Suprapubic skin (tissue), 4 donors: ENCODE data around the gene KCND3. TPM values are rescaled to one million over a fixed set of nuclear protein-coding genes. Genes with fewer than 3 reads are reported as not detected.

Source experiments
- DNase-seq, 2 donors: peaks; one replicate each; pipeline ENCODE4 v3.0.0-alpha.2; 2019; ENCODE audit warnings: low spot score in 2 of 2
- H3K27ac ChIP-seq: fragments of 200-600 bp; sonication (generic); one replicate; pipeline ENCODE4 v1.5.1; 2019
- H3K27me3 ChIP-seq: fragments of 200-600 bp; sonication (generic); one replicate; pipeline ENCODE4 v1.5.1; 2019
- H3K36me3 ChIP-seq: fragments of 200-600 bp; sonication (generic); one replicate; pipeline ENCODE4 v1.5.1; 2019
- H3K4me1 ChIP-seq: fragments of 200-600 bp; sonication (generic); one replicate; pipeline ENCODE4 v1.5.1; 2019
- H3K4me3 ChIP-seq: fragments of 200-600 bp; sonication (generic); one replicate; pipeline ENCODE4 v1.5.1; 2019; ENCODE audit warnings: mild to moderate bottlenecking
- H3K9me3 ChIP-seq: fragments of 200-600 bp; sonication (generic); one replicate; pipeline ENCODE4 v1.5.1; 2019
- CTCF ChIP-seq, 2 donors: fragments of 200-600 bp in 1 of 2; fragments of 450-650 bp in 1 of 2; sonication (generic) in 1 of 2; IDR thresholded peaks; one replicate each; pipeline ENCODE4 v1.5.1; 2016 to 2019; ENCODE audit warnings: antibody characterized with exemption in 2 of 2, mild to moderate bottlenecking in 1 of 2, moderate library complexity in 1 of 2
- EP300 ChIP-seq: sonication (generic); formaldehyde crosslinking; IDR thresholded peaks from one replicate; pipeline ENCODE4 v1.6.1; 2017; ENCODE audit warnings: antibody characterized with exemption
- POLR2A ChIP-seq, 2 donors: fragments of 450-650 bp; IDR thresholded peaks; one replicate each; pipeline ENCODE4 v1.6.1; 2017; ENCODE audit warnings: antibody characterized with exemption in 2 of 2, mild to moderate bottlenecking in 2 of 2, moderate library complexity in 2 of 2
- POLR2AphosphoS5 ChIP-seq, 3 donors: sonication (generic); formaldehyde crosslinking; IDR thresholded peaks; one replicate each; pipeline ENCODE4 v1.6.1; 2017; ENCODE audit warnings: antibody characterized with exemption in 3 of 3
- WGBS: methylation state at CpG from one replicate; pipeline ENCODE4 v1.1.5; 2018; 5-methylcytosine and 5-hydroxymethylcytosine counted together
- total RNA-seq, 4 donors: library from RNA; depleted of rRNA; stranded (reverse); fragments of >200 nt; gene quantifications; one replicate each; pipeline ENCODE4 v1.1.0, GENCODE V29; 2016

KCND3 gene
- total RNA-seq, 4 donors from 2014 or later, result 6.8 to 11.4 (median 10.2) TPM

DNA sequence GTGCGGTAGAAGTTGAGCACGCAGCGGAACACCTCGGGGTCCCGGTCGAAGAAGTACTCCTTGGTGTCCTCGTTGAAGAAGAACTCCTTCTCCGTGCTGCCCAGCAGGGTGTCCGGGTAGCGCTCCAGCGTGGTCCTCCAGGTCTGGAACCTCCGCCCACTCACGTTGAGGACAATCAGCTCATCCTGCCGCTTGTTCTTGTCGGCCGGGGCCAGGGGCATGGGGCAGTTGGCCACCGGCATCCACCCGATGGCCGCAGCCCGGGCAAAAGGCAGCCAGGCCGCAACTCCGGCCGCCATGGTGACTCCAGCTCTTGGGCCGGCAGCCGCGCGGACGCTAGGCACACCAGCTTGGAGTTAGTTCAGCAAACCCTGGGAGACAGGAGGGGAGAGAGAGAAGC is 7.0 kb downstream of the KCND3 start:
- TF ChIP-seq CTCF (IDR thresholded peaks at IDR 0.05) (no peak), EP300 (no peak), POLR2A (IDR thresholded peaks at IDR 0.05) (no peak), POLR2AphosphoS5 (IDR thresholded peaks at IDR 0.05) (no peak)
- DNase-seq, result no peak
- 94% methylated on average over 10 of the region's 28 CpGs for WGBS
- Histone ChIP-seq H3K4me1 (no peaks in the 10 kb centered on the region), H3K4me3 (no peak overlapping the region), H3K27me3 (no peaks in the 10 kb centered on the region), H3K36me3 (peaks cover 10% of the 10 kb centered on the region), H3K9me3 (no peaks in the 10 kb centered on the region), H3K27ac (no peak overlapping the region)

GRCh38 chr1:111981871-111982270 is 7.6 kb downstream of the KCND3 start:
- Histone ChIP-seq H3K9me3 (no peaks in the 10 kb centered on the region), H3K36me3 (peaks cover 10% of the 10 kb centered on the region), H3K27ac (no peak overlapping the region), H3K4me1 (no peaks in the 10 kb centered on the region), H3K4me3 (no peak overlapping the region), H3K27me3 (no peaks in the 10 kb centered on the region)
- 96% methylated on average over 35 of the region's 37 CpGs for WGBS
- no peak for DNase-seq
- TF ChIP-seq EP300 (no peak), POLR2A (IDR thresholded peaks at IDR 0.05) (no peak), CTCF (IDR thresholded peaks at IDR 0.05) (no peak), POLR2AphosphoS5 (IDR thresholded peaks at IDR 0.05) (no peak)

DNA sequence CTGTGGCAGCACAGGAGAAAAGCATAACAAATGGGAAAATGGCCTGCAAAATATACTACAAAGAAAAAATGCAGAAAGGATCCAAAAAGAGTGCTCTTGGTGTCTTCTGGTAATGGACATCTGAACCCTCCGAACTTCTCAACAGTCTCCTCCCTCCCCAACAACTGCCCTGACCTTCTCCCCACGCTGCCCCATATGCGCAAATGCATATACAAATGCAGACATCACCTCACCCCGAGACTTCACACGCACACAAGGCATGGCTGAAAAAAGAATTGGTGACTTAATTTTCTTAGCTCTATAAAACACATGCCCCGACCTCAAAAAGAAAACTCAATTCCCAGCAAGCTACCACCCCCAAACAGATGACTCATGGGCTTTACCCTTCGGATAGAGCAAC is 8.4 kb downstream of the KCND3 start:
- TF ChIP-seq CTCF (IDR thresholded peaks at IDR 0.05), result no peak
- no peak for TF ChIP-seq POLR2A (IDR thresholded peaks at IDR 0.05)
- TF ChIP-seq EP300, result no peak
- no peak for TF ChIP-seq POLR2AphosphoS5 (IDR thresholded peaks at IDR 0.05)
- H3K27ac ChIP-seq, result no peak overlapping the region
- WGBS, result 75% methylated on average over 7 of the region's 7 CpGs
- no peak overlapping the region for H3K4me3 ChIP-seq
- DNase-seq, result no peak
- no peaks in the 10 kb centered on the region for H3K4me1 ChIP-seq
- no peaks in the 10 kb centered on the region for H3K9me3 ChIP-seq
- H3K36me3 ChIP-seq, result peaks cover 10% of the 10 kb centered on the region
- no peaks in the 10 kb centered on the region for H3K27me3 ChIP-seq

DNA sequence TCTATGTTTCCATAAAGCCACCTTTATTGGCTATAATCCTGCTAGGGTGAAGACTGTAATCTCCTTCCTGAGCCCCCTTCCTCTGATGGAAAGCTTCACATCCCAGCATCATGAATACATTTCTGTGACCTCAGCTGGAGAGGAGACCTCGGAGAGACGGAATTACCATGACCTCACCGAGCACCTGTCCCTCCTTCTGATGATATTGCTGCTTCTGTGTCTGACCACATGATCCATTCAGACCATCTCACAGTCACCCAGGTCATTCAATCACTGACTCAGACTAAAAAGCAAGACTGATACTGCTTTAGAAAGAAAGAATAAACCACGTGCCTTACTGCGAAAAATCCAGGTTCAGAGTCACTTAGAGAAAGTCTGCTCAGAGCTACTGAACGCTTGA is 8.8 kb downstream of the KCND3 start:
- WGBS, result 85% methylated on average over 6 of the region's 6 CpGs
- no peak for TF ChIP-seq EP300
- no peak for TF ChIP-seq POLR2AphosphoS5 (IDR thresholded peaks at IDR 0.05)
- no peak for TF ChIP-seq CTCF (IDR thresholded peaks at IDR 0.05)
- TF ChIP-seq POLR2A (IDR thresholded peaks at IDR 0.05), result no peak
- H3K4me3 ChIP-seq, result no peak overlapping the region

DNA sequence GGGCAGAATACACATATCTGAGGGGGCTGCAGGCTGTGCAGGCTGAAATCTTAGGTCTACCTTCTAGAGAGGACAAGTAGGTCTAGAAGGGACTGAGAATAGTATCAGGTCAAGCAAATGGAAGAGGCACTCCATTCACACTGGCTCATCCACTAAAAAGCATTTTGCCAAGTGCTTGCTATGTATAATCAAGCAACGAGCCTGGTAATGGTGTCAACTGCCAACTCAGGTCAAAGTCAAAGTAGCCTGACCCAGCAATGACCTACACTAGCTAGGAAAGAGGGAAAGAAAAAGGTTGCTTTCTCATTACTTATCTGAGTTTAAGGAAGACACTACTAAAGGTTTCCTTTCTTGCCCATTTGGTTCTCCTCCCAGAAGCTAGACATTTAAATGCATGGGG is 10.8 kb downstream of the KCND3 start:
- H3K4me3 ChIP-seq, result no peak overlapping the region
- H3K4me1 ChIP-seq, result no peaks in the 10 kb centered on the region
- WGBS, result 43% methylated on average over 1 of the region's 1 CpG
- H3K9me3 ChIP-seq, result no peaks in the 10 kb centered on the region
- no peaks in the 10 kb centered on the region for H3K27me3 ChIP-seq
- TF ChIP-seq POLR2AphosphoS5 (IDR thresholded peaks at IDR 0.05) (no peak), POLR2A (IDR thresholded peaks at IDR 0.05) (no peak), EP300 (no peak), CTCF (IDR thresholded peaks at IDR 0.05) (no peak)
- no peak for DNase-seq
- no peak overlapping the region for H3K27ac ChIP-seq
- H3K36me3 ChIP-seq, result peaks cover 14% of the 10 kb centered on the region

More for the DNA sequence above, 8.8 kb downstream of the KCND3 start:
- no peak for DNase-seq
- H3K4me1 ChIP-seq, result no peaks in the 10 kb centered on the region
- no peaks in the 10 kb centered on the region for H3K27me3 ChIP-seq
- H3K36me3 ChIP-seq, result peaks cover 10% of the 10 kb centered on the region
- H3K27ac ChIP-seq, result no peak overlapping the region
- no peaks in the 10 kb centered on the region for H3K9me3 ChIP-seq
